SIG-M5 treated with dmso at 0.1 percent for 504 hours (cell line): ENCODE measurements around the gene MIEN1.
"Not testable (repeated sequence)": the region's sequence is repeated elsewhere in the genome, so short reads cannot be mapped to it uniquely, and the experiment has no call there.

Experiments used
- DNase-seq: peaks from one replicate; lab custom pipeline; 2025; ENCODE audit not compliant: unreplicated experiment; lab: John Stamatoyannopoulos, UW

Gene MIEN1

DNA sequence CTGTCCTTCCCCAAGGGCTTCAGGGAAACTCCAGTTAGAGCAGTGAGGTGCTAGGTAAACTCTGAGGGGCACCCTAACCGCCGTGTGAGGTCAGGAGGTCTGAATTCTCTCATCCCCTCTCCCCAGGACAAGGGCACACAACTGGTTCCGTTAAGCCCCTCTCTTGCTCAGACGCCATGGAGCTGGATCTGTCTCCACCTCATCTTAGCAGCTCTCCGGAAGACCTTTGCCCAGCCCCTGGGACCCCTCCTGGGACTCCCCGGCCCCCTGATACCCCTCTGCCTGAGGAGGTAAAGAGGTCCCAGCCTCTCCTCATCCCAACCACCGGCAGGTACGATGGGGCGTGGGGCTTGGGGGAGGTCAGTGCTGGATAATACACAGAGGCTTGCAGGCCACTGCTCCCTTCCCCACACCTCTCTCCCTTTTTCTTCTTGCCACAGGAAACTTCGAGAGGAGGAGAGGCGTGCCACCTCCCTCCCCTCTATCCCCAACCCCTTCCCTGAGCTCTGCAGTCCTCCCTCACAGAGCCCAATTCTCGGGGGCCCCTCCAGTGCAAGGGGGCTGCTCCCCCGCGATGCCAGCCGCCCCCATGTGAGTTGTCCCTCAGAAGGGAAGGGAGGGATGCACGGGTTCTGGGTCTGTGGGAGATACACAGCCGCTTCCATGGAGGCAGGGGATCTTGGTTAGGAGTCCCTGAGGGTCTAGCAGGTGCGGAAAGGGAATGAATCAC lies 12.0 kb upstream of the MIEN1 start:
- DNase-seq, result no peak

DNA sequence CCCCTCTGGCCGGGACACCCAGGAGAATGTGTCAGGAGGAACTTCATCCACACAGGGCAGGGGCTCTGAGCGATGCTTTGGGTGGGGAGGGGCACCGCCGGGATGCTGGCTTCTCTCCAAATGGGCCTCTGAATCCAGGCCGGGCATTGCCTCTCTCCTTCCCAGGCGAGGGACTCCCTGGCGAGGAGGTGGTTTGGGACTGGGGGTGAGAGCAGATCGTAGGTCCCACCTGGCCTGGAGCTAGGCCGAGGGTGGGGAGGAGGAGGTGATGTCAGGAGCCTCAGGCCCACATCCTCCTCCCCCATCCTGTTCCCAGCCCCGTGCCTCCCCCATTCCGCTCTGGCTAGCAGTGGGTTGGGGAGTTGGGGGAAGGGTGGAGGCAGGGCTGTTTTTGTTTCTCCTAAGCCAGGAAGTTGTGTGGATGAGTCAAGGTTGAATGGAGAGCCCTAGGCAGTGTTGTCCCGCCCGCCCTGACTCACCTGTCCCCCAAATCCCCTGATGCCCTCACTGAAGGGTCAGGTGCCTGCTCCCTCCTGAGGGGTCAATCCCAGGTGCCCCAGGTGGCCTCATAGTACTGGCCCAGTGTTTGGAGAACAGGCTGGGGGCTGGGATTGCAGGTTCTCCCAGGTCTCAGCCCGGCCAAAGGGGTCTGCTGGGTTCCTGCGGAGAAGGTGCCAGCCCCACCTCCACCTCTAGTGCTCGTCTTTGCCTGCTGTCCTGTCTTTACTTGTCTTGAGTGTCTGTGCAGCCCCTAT lies 10.2 kb upstream of the MIEN1 start:
- DNase-seq, result no peak

DNA sequence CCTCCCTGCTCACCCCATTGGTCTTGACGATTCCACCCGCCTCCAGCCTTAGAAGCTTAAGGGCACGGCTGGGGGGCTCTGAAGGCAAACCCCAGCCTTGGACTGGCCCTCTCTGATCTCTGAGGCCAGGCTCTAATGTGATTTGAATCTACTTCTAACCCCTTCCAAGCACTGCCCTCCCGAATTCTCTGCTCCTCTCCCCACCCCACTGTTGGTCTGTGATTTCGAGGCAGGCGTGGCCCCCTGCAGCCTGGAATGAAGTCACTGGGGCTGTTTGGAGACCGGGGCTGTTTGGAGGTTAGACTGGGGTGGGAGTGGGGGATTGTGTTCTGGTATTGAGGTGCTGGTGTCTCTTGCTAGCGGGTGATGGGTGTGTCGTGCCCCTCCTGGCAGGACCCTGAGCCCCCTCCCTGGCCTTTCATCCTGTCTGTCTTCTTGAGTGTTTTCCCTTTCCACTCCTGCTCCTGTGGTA lies 9.6 kb upstream of the MIEN1 start:
- no peak for DNase-seq

GRCh38 chr17:39738983-39739884 lies 8.9 kb upstream of the MIEN1 start:
- DNase-seq, result no peak

DNA sequence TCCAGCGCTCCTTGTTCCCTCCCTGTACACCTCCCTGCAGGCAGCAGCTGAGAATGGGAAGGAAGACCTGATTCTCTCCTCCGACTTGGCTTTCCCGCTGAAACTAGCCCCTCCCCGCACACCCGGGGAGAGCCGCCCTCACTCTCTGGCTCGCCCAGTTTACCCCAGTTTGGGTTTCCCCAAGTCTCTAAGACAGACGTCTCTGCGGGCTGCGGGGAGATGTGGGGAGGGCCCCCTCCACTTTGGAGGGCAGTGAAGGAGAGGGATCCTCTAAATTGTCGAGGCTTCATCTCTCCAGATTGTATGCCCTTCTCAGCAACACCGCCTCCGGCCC lies 8.2 kb upstream of the MIEN1 start:
- no peak for DNase-seq

- DNase-seq, result no peak
Observed at GRCh38 chr17:39737760-39738567, 7.6 kb upstream of the MIEN1 start, which contains the start of gene GRB7. TSS of gene GRB7 (plus strand) at chr17:39737938. CDS start at chr17:39742302, 4,364 bp downstream.

DNA sequence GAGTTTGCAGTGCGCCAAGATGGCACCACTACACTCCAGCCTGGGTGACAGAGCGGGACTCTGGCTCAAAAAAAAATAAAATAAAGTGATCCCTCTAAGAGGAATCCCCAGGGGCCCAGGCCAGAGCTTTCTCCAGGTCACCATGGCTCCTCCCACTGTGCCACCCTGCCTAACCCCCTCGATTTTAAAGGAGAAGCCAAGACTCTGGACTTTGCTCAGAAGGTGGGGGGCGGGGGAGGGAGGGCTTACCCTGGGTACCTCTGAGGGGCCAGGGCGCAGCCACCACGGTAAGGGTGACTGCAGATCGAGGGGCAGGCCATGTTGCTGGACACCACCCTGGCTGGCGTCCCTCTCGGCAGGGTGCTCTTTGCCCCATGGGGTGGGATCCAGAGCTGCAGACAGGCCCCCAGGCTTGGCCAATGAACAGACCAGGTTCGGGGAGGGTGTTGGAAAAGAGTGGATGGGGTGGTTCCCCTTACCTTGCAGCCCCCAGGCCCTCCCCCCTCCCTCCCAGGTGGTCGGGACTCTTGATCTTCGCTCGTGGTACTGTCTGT lies 7.0 kb upstream of the MIEN1 start:
- DNase-seq, result no peak

DNA sequence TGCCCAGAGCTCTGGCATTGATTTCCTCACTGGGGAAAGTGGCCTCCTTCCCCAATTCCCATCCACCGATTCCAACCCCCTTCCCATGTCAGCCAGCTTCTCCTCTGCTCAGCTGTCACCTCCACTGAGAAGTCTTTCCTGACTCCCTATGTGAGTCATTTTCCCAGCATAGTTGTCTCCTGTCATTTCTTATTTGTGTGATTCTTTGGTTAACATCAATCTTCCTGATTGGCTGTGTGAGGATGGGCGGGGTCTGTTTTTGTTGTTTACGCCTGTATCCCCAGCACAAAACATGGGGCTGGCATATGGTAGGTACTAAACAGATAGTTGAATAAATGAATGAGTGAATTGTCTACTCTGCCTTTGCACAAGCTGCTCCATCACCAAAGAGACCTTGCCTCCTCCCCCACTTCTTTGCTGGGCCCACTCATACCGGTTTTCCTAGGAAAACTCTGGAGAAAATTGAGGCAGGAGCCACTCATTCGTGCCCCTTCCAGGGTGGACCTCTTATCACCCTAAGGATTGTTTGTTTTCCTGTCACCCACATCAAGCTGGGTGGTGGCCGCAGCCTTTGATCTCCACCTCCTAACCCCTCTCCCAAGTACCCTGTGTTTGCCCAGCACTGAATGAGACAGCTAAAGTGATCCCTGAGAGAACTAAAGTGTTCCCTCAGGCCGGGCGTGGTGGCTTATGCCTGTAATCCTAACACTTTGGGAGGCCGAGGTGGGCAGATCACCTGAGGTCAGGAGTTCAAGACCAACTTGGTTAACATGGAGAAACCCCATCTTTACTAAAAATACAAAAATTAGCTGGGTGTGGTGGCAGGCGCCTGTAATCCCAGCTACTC lies 6.2 kb upstream of the MIEN1 start:
- no peak for DNase-seq

- DNase-seq, result no peak
Observed at GRCh38 chr17:39735882-39736281, 5.5 kb upstream of the MIEN1 start.

GRCh38 chr17:39732586-39732985 lies 2.3 kb upstream of the MIEN1 start:
- no peak for DNase-seq

- no peak for DNase-seq
Observed at GRCh38 chr17:39729280-39729851, 966 bp downstream of the MIEN1 start.

DNA sequence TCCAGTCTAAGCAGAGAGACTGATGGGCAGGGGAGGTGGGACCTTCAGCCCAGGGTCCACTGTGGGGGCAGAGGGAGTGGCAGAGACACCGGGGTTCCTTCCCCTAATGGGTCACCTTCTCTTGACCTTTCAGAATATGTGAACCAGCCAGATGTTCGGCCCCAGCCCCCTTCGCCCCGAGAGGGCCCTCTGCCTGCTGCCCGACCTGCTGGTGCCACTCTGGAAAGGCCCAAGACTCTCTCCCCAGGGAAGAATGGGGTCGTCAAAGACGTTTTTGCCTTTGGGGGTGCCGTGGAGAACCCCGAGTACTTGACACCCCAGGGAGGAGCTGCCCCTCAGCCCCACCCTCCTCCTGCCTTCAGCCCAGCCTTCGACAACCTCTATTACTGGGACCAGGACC lies 2.8 kb downstream of the MIEN1 start:
- DNase-seq, result no peak

GRCh38 chr17:39726617-39727016 lies 3.7 kb downstream of the MIEN1 start:
- no peak for DNase-seq

- not testable (repeated sequence) for DNase-seq
Observed at GRCh38 chr17:39725923-39726322, 4.4 kb downstream of the MIEN1 start.

GRCh38 chr17:39724731-39725130 lies 5.6 kb downstream of the MIEN1 start:
- DNase-seq, result no peak

DNA sequence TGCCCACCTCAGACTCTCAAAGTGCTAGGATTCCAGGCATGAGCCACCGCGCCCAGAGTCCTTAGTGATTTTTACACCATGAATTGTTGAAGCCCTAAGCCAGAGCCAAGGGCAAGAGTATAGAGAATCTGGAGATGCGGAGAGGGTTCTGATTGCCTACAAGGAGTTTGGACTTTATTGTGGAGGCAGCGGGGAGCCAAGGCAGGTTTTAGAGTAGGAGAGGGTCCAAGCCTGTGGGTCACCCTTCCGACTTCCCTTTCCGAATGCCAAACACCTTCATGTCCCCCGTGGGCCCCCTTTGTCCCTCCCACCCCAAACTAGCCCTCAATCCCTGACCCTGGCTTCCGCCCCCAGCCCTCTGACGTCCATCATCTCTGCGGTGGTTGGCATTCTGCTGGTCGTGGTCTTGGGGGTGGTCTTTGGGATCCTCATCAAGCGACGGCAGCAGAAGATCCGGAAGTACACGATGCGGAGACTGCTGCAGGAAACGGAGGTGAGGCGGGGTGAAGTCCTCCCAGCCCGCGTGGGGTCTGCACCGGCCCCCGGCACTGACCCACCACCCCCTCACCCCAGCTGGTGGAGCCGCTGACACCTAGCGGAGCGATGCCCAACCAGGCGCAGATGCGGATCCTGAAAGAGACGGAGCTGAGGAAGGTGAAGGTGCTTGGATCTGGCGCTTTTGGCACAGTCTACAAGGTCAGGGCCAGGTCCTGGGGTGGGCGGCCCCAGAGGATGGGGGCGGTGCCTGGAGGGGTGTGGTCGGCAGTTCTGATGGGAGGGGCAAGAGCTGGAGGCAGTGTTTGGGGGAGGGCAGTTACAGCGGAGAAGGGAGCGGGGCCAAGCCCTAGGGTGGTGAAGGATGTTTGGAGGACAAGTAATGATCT lies 7.1 kb downstream of the MIEN1 start:
- DNase-seq, result no peak

GRCh38 chr17:39722104-39722503 lies 8.2 kb downstream of the MIEN1 start:
- DNase-seq, result no peak
